AG08396 (cell line): ENCODE results near the gene CPNE9.

Experiments
- DNase-seq: peaks from one replicate; pipeline ENCODE4 v3.0.0; 2012; ENCODE audit warnings: low spot score, mixed read lengths

The CPNE9 gene

GRCh38 chr3:9716801-9717555 is 13.3 kb downstream of the CPNE9 start:
- no peak for DNase-seq

- no peak for DNase-seq
Measured at GRCh38 chr3:9717563-9717962, 13.9 kb downstream of the CPNE9 start.

- no peak for DNase-seq
Measured at GRCh38 chr3:9718118-9718517, 14.5 kb downstream of the CPNE9 start.

- DNase-seq: no peak
Measured at GRCh38 chr3:9721015-9721699, 17.5 kb downstream of the CPNE9 start.

- DNase-seq: no peak
Measured at GRCh38 chr3:9721700-9722060, 18.0 kb downstream of the CPNE9 start.

- DNase-seq: no peak
Measured at GRCh38 chr3:9725775-9726515, 22.3 kb downstream of the CPNE9 start.

- DNase-seq: no peak
Measured at GRCh38 chr3:9727041-9727595, 23.5 kb downstream of the CPNE9 start.

GRCh38 chr3:9727743-9728142 is 24.1 kb downstream of the CPNE9 start:
- DNase-seq: no peak

- DNase-seq: no peak
Measured at GRCh38 chr3:9729419-9729818, 25.8 kb downstream of the CPNE9 start.

GRCh38 chr3:9730657-9731205 is 27.1 kb downstream of the CPNE9 start:
- DNase-seq: peak; percentile 34

- peak; percentile 99 for DNase-seq
Measured at GRCh38 chr3:9731206-9732079, 27.8 kb downstream of the CPNE9 start, which contains the start of gene BRPF1. BRPF1 (plus strand) TSS chr3:9731735; CDS start chr3:9734141, 2,406 bp downstream.

- DNase-seq: peak; percentile 34
Measured at GRCh38 chr3:9732080-9732739, 28.6 kb downstream of the CPNE9 start.

- DNase-seq: peak; percentile 54
Measured at GRCh38 chr3:9732740-9733115, 29.1 kb downstream of the CPNE9 start.

- no peak for DNase-seq
Measured at GRCh38 chr3:9736831-9737230, 33.2 kb downstream of the CPNE9 start.

- no peak for DNase-seq
Measured at GRCh38 chr3:9739181-9739580, 35.5 kb downstream of the CPNE9 start.

GRCh38 chr3:9742560-9742959 is 38.9 kb downstream of the CPNE9 start:
- no peak for DNase-seq

GRCh38 chr3:9743548-9743947 is 39.9 kb downstream of the CPNE9 start:
- DNase-seq: no peak

- no peak for DNase-seq
Measured at GRCh38 chr3:9744162-9744561, 40.5 kb downstream of the CPNE9 start.

GRCh38 chr3:9745521-9745920 is 41.9 kb downstream of the CPNE9 start:
- no peak for DNase-seq

- DNase-seq: peak; percentile 80
Measured at GRCh38 chr3:9746330-9746729, 42.7 kb downstream of the CPNE9 start.

GRCh38 chr3:9747267-9747666 is 43.6 kb downstream of the CPNE9 start:
- DNase-seq: no peak
